ENCODE results near the gene ORC1. TPM values are rescaled to one million over a fixed set of nuclear protein-coding genes. Genes with fewer than 3 reads are reported as not detected.
"Not testable (repeated sequence)": the region's sequence is repeated elsewhere in the genome, so short reads cannot be mapped to it uniquely, and the experiment has no call there.

ORC1 gene
- total RNA-seq, 1 donor from 2014 or later: 8.6 TPM

DNA sequence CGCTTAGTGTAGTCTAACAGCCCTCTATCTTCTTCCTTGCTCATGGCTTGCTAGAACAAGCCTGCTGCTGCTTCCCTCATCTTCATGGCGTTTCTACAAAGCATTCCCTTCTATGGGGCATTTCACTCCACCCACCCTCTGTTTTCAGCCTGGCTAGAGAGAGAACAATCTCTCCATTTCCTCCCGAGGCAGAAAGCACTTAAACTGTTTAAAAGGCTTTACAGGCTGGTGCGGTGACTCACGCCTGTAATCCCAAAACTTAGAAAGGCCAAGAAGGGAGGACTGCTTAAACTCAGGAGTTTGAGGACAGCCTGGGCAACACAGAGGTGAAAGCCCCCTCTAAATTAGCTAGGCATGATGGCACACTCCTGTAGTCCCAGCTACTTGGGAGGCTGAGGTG, 17.8 kb downstream of the ORC1 start:
- DNase-seq (ENCODE audit: low read depth, low spot score): no peak

DNA sequence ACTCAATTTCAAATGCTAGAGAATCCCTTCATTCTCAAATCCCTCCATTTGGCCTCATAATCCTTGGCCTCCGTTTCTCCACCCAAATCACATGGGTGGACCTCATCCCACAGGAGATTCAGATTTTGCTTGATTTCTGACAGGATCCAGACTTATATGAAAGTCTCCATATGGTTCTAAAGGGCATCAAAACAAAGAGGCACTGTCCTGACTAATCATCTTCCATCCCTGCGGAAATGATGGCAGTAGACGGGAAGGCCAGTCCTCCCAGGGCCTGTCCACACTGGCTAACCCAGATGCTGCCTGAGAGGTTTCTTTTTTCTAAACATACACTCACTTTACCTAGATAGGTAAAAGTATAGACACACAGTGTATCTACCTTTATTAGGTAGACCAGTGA, 18.8 kb downstream of the ORC1 start:
- DNase-seq (ENCODE audit: low read depth, low spot score): no peak

DNA sequence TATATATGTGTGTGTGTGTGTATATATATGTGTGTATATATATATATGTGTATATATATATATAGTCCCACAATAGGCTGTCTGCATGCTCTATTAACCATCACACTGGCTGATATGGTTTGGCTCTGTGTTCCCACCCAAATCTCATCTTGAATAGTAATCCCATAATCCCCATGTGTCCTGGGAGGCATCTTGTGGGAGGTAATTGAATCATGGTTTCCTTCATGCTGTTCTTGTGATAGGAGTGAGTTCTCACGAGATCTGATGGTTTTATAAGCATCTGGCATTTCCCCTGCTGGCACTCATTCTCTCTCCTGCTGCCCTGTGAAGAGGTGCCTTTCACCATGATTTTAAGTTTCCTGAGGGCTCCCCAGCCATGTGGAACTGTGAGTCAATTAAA, 34.4 kb downstream of the ORC1 start:
- DNase-seq (ENCODE audit: low read depth, low spot score): not testable (repeated sequence)

- no peak for DNase-seq (ENCODE audit: low read depth, low spot score)
Measured at GRCh38 chr1:52368383-52369172, 35.6 kb downstream of the ORC1 start.

DNA sequence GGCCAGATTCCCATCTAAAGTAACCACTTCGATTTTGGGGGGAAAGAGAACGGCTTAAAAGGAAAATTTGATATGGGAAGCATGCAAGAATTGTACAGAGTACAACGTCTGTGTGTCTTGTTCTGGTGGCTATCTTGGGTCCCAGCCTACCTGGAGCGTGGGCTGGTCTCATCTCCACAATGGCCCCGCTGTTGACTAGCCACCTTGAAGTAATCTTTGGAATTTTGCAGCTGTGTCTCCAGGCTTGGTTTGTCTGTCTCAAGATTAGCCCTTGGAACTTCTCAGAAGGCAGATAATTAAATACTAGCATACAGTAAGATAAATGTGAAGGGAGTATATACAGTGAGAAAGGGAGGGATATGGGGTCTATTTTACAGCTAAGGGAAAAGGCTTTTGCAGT, 37.0 kb downstream of the ORC1 start:
- DNase-seq (ENCODE audit: low read depth, low spot score): no peak

- DNase-seq (ENCODE audit: low read depth, low spot score): no peak
Measured at GRCh38 chr1:52366517-52366827, 37.8 kb downstream of the ORC1 start.

DNA sequence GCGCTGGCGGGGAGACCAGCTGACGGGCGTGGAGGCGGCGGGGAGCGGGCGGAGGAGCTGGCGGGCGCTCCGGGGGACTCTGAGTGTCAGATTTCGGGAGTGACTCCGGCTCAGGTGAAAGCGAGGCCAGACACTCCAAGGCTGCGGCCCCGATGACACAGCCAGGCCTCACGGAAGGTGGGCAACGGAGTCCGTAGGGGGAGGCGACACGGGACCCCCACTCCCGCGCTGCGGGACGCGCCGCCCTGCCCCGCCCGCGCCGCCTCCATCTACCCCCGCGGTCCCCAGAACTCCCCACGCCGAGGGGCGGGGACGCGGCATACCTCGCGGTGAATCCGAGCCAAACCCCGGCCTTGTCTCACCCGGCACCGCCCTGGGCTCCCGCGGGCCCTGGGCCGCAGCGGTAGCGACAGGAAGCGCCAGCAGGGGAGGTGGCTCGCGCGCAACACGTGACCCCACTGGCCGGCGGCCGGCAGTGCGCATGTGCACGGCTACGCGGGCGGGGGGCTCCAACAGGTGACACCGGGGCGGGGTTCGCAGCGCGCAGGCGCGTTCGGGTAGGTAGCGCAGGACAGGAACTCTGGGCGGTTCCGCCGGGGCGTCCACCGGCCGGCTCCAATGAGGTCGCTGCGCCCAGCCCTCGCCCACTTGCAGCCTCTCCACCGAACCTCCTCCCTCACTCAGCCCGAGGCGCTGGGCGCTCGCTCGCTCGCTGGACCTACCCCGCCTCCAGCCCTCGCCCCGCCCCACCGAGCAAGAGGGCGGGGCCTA, 38.3 kb downstream of the ORC1 start, which contains the start of gene CC2D1B:
Gene CC2D1B (minus strand): TSS at position 460 of the 771 bp plus-strand sequence. CDS start 1,585 bp downstream, outside the sequence.
- DNase-seq (ENCODE audit: low read depth, low spot score): peak; percentile 89

DNA sequence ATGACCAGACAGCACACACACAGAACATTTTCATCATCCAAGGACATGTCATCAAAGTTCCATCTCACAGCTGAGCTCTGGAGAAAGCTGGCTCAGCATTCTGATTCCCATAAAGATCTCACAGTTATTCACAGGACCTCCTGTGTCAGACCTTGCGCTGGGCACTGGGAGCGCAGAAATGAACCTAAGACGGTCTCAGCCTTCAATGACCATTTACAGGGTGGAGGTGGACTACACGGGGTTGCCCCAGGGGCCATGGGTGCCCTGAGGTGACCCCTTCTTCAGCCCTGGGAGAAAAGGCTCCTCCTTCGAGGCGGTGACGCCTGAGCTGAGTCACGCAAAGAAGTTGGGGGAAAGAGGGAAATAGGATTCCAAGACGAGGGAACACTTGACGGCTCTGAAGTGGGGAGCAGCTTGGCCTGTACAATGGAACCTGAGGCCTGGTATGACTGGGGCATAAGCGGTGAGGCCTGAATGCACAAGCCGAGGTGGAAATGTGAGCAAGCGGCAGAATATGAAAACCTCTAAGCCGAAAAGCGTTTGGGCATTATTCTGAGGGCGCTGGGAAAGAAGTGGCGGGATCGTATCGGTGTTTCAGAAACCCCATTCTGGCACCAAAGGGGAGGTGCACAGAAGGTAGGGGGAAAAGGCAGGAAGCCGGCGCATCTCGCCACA, 39.0 kb downstream of the ORC1 start:
- DNase-seq (ENCODE audit: low read depth, low spot score): no peak

DNA sequence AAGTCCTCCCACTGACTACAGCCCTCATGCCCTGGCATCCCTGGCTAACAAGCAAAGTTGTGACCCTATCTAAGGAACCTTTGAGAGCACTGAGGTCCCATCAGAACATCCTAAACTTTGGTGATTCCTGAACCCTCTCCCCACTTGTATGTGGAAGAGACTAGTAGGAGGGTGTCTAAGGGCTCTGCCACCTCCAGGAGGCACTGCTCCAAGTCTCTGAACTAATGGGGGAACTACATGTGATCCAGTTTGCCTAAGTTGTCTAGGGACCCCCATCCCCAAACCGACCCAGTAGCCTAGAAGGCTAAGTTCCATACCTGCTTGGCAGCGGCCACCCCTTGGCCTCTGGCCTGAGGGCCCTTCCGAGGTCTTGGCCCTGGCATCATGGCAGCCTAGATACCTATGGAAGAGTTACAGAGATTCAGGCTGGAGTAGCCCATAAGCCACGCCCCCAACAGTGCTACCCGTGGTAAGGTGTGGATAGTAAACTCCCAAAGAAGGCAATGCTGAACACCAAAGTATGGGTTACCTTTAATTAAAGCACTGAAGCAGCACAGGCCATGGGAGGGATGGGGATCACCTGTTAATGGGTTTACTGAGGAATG, 39.9 kb downstream of the ORC1 start:
- DNase-seq (ENCODE audit: low read depth, low spot score): no peak

DNA sequence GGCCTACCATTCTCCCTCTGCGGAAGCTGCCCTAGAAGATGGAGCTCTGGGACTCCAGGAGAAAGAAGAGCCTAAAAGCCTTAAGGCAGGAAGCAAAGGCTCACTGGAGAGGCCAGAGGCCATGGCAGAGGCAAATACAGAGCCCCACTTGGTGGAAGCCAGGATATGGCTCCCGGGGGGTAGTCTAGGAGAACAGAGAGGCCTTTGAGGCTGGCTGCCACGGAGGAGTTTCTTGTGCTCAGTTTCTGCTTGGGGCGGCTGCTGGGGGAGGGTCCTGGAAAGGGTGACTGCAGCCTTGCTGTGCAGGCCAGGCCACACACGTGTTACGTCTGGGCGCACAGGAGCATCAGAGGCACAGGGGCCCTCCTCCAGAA, 43.6 kb downstream of the ORC1 start:
- no peak for DNase-seq (ENCODE audit: low read depth, low spot score)

GRCh38 chr1:52359676-52360594, 44.3 kb downstream of the ORC1 start:
- DNase-seq (ENCODE audit: low read depth, low spot score): no peak

GRCh38 chr1:52358851-52359497, 45.2 kb downstream of the ORC1 start:
- no peak for DNase-seq (ENCODE audit: low read depth, low spot score)

DNA sequence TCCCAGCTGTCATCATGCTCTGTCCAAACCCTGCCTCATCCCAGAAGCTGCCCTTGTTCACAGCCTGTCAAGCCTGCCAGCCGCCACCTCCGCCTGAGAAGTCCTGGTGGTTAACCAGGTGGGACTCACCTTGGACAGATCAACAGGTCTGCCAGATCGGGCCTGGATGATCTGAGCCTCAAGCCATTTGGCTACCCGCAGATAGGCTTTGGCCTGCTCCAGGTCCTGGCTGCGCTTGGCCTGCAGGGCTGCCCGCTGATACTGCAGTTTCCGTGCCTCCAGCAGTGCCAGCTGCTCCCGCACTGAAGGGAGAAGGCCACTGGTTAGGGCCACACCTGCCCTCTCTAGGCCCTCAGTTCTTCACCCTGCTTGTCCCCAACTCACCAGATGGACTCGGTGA, 46.8 kb downstream of the ORC1 start:
- DNase-seq (ENCODE audit: low read depth, low spot score): no peak

DNA sequence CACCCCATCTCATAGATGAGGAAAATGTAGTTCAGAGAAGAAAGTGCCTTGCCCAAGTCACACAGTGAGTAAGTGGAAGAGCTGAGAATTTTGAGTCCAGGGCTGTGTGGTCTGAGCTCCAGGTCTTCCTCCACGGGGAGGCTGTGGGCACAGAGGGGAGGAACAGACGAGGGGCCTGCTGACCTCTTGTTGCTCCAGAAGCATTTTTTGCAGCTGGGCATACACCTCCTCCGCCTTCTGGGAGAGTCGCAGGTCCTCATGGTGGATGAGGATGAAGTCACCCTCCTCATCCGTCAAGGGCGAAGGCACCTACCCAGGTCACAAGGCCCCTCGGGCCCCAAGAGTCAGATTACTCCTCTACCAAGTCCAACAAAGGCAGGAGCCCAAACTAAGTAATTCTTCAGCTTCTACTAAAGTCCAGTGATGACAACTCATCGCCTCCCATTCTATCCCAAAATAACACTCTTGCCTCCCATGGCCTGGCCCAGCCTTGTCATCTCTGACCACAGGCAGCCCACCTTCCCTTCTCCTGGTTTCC, 47.3 kb downstream of the ORC1 start:
- no peak for DNase-seq (ENCODE audit: low read depth, low spot score)

DNA sequence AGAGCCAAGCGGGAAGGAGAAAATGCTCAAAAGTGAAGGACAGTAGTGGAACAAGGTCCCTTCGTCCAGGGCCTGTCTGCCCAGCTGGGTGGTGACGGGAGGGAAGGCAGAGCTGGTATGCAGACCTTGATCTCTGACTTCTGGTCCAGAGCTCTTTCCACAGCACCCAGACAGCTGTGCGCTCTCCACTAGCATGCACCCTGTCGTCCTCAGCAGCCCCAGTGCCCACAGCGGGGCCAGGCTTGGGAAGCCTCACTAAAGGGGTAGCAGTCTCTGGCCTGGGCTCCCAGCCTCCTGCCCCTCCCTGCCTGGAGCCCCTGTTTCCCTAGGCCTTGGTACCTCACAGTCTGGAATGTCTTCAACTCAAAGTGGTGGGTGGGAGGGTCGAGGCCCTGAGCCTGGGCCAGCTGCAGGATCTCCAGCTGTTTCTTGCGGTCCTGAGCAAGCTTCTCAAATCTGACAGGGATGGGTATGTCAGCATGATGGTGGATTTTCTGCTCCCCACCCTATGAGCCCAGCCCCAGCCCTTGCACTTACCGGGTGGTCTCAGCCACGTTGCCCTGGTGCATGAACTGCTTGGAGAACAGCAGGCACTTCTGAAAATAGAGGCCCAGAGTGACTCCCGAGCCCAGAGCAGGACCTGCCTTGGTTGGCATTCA, 48.2 kb downstream of the ORC1 start:
- no peak for DNase-seq (ENCODE audit: low read depth, low spot score)

- no peak for DNase-seq (ENCODE audit: low read depth, low spot score)
Measured at GRCh38 chr1:52355436-52355835, 48.8 kb downstream of the ORC1 start.

GRCh38 chr1:52352690-52353089, 51.5 kb downstream of the ORC1 start:
- DNase-seq (ENCODE audit: low read depth, low spot score): no peak

DNA sequence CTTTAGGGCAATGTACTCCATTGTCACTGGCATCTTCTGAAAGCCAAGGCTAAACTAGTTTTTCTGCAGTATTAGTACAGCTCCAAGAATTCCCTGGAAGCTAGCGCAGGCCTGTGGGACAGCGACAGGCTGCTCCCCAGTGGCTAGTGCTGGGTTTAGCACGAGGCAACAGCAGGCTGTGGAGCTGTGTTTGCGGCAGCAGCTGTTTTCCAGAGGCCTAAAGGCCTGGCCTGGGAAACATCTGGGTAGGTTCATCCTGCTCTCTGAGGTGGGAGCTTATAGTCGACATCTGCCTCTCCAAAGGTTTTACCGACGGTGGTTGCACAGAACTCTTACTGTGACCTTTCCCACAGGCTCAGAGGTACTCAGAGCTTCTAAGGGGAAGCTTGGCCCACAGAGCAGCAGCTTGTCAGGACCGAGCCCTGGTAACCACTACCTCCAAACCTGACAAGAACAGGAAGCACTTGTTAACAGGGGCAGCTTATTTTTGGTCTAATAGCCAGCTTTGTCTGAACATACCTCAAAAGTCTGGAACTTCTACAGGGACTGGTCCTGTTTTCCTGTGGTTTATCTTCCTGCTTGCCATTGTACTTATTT, 55.4 kb downstream of the ORC1 start:
- no peak for DNase-seq (ENCODE audit: low read depth, low spot score)

DNA sequence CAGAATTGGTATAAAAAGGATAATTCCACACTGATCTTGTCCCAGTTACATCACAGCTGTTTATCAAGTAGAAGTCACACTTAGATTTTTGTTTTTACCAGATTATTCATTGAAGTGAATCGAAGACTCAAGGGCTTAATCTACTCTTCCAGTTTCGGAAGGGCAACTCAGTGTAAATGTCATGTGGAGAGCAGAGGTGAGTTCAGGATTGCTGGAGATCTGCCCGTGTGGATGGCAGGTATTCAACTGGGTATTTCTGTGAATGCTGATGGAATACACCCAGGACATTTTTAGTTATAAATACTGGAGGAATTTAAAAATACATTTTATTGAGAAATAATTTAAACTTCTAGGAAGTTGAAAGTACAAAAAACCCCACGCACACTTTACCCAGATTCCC, 57.6 kb downstream of the ORC1 start:
- no peak for DNase-seq (ENCODE audit: low read depth, low spot score)

Data from pulmonary artery endothelial cell (primary cell).